H1 (cell line): ENCODE data around the gene LY6G5C. TPM values are rescaled to one million over a fixed set of nuclear protein-coding genes. Genes with fewer than 3 reads are reported as not detected.

Experiments used
- CTCF ChIA-PET: fragments of 300-600 bp; sonication (Branson Sonifier 250); formaldehyde crosslinking; loops from one replicate; lab custom pipeline; 2021; ENCODE audit not compliant: partially characterized antibody; lab: Charles Lee
- POLR2A ChIA-PET: fragments of 300-600 bp; sonication (Branson Sonifier 250); formaldehyde crosslinking; loops from one replicate; lab custom pipeline; 2021; ENCODE audit warnings: inconsistent platforms; ENCODE audit not compliant: partially characterized antibody; lab: Charles Lee
- DNase-seq, 2 experiments: peaks; one replicate each; pipeline versions ENCODE4 v3.0.0 to v3.0.0-alpha.2; 2010 to 2022; ENCODE audit warnings: low spot score in 2 of 2, low read depth in 1 of 2, mixed read lengths in 1 of 2
- FAIRE-seq: peaks from 2 replicates; lab custom pipeline; 2011; peaks lifted over from hg19 to GRCh38; lab: Jason Lieb, UNC
- H2AFZ ChIP-seq: 2 replicates; pipeline ENCODE4 v1.8.1; 2012; ENCODE audit warnings: low read length, inconsistent platforms
- H2AK5ac ChIP-seq: 2 replicates; pipeline ENCODE4 v1.6.1; 2013; ENCODE audit warnings: low read depth, low read length
- H2BK120ac ChIP-seq: replicated peaks from 2 replicates; pipeline ENCODE3; 2013; ENCODE audit warnings: low read depth, low read length, inconsistent platforms
- H2BK12ac ChIP-seq: 2 replicates; pipeline ENCODE4 v1.6.1; 2013; ENCODE audit warnings: low read depth, low read length
- H2BK15ac ChIP-seq: 2 replicates; pipeline ENCODE4 v1.6.1; 2013; ENCODE audit warnings: low read length
- H2BK20ac ChIP-seq: 2 replicates; pipeline ENCODE4 v1.6.1; 2013; ENCODE audit warnings: low read length
- H2BK5ac ChIP-seq: 2 replicates; pipeline ENCODE4 v1.6.1; 2013; ENCODE audit warnings: low read depth, low read length
- H3K14ac ChIP-seq: 2 replicates; pipeline ENCODE4 v1.6.1; 2013; ENCODE audit warnings: inconsistent platforms; ENCODE audit not compliant: insufficient read length
- H3K18ac ChIP-seq: 2 replicates; pipeline ENCODE4 v1.6.1; 2013; ENCODE audit warnings: low read length; ENCODE audit errors: extremely low read depth
- H3K23ac ChIP-seq: 2 replicates; pipeline ENCODE4 v1.6.1; 2013; ENCODE audit warnings: inconsistent platforms; ENCODE audit not compliant: insufficient read length
- H3K23me2 ChIP-seq: 2 replicates; pipeline ENCODE4 v1.6.1; 2013; ENCODE audit warnings: low read depth, low read length
- H3K27ac ChIP-seq: 2 replicates; pipeline ENCODE4 v1.6.1; 2011; ENCODE audit warnings: low read depth, low read length, inconsistent platforms
- H3K27me3 ChIP-seq, 4 experiments: replicated peaks in 1 of 4; 1 replicate in 1 of 4; 2 replicates in 3 of 4; pipeline versions ENCODE4 v1.6.1 to v1.8.1; 2011 to 2013; ENCODE audit warnings: low read length in 3 of 4, mild to moderate bottlenecking in 3 of 4, inconsistent platforms in 2 of 4, mixed read lengths in 2 of 4, moderate library complexity in 1 of 4; ENCODE audit not compliant: control insufficient read depth in 3 of 4, insufficient read depth in 3 of 4; ENCODE audit errors: extremely low read depth in 1 of 4
- H3K36me3 ChIP-seq, 4 experiments: 2 replicates each; pipeline versions ENCODE4 v1.6.1 to v1.8.1; 2011 to 2013; ENCODE audit warnings: mild to moderate bottlenecking in 4 of 4, low read length in 3 of 4, moderate library complexity in 2 of 4, control low read depth in 1 of 4, inconsistent platforms in 1 of 4; ENCODE audit not compliant: insufficient read depth in 4 of 4, control insufficient read depth in 2 of 4
- H3K4ac ChIP-seq: replicated peaks from 2 replicates; pipeline ENCODE3; 2013; ENCODE audit warnings: low read length, low read depth, mixed read lengths, inconsistent platforms; ENCODE audit not compliant: insufficient read length
- H3K4me1 ChIP-seq, 4 experiments: replicated peaks in 1 of 4; 1 replicate in 1 of 4; 2 replicates in 3 of 4; pipeline versions ENCODE4 v1.6.1 to v1.8.1; 2011 to 2013; ENCODE audit warnings: low read length in 3 of 4, inconsistent platforms in 2 of 4, mixed read lengths in 1 of 4; ENCODE audit not compliant: insufficient read depth in 4 of 4, control insufficient read depth in 3 of 4
- H3K4me2 ChIP-seq, 2 experiments: 2 replicates each; pipeline versions ENCODE4 v1.6.1 to v1.8.1; 2011 to 2013; ENCODE audit warnings: low read depth in 2 of 2, low read length in 2 of 2, control low read depth in 1 of 2, inconsistent platforms in 1 of 2, mild to moderate bottlenecking in 1 of 2; ENCODE audit not compliant: insufficient read depth in 1 of 2
- H3K4me3 ChIP-seq, 4 experiments: fragments of 200-600, 300-600 bp in 1 of 4; sonication (generic), shearing (Covaris generic), sonication (Bioruptor Twin) in 1 of 4; 2 replicates each; pipeline versions ENCODE4 v1.5.1 to v1.8.1; 2011 to 2016; ENCODE audit warnings: low read length in 4 of 4, low read depth in 3 of 4, control low read depth in 2 of 4, inconsistent platforms in 2 of 4, mild to moderate bottlenecking in 2 of 4, mixed read lengths in 1 of 4, moderate library complexity in 1 of 4; ENCODE audit not compliant: insufficient read depth in 2 of 4; ENCODE audit errors: extremely low read depth in 1 of 4
- H3K56ac ChIP-seq: replicated peaks from 2 replicates; pipeline ENCODE3; 2013; ENCODE audit warnings: low read depth, mild to moderate bottlenecking, mixed read lengths, low read length, inconsistent platforms; ENCODE audit not compliant: insufficient read length
- H3K79me1 ChIP-seq: 2 replicates; pipeline ENCODE4 v1.6.1; 2013; ENCODE audit warnings: low read depth, low read length, control low read depth
- H3K79me2 ChIP-seq, 2 experiments: 2 replicates each; pipeline versions ENCODE4 v1.6.1 to v1.8.1; 2012 to 2013; ENCODE audit warnings: low read length in 2 of 2, mild to moderate bottlenecking in 2 of 2, inconsistent platforms in 1 of 2; ENCODE audit not compliant: insufficient read depth in 2 of 2, control insufficient read depth in 1 of 2
- H3K9ac ChIP-seq, 4 experiments: replicated peaks in 1 of 4; 1 replicate in 1 of 4; 2 replicates in 3 of 4; pipeline versions ENCODE4 v1.6.1 to v1.8.1; 2011 to 2013; ENCODE audit warnings: low read depth in 3 of 4, low read length in 3 of 4, control low read depth in 2 of 4, mild to moderate bottlenecking in 2 of 4, moderate library complexity in 2 of 4, inconsistent platforms in 1 of 4; ENCODE audit errors: extremely low read depth in 1 of 4
- H3K9me3 ChIP-seq, 2 experiments: 2 replicates each; pipeline versions ENCODE4 v1.6.1 to v1.8.1; 2012 to 2013; ENCODE audit warnings: mild to moderate bottlenecking in 2 of 2, moderate library complexity in 2 of 2, control low read depth in 1 of 2, inconsistent platforms in 1 of 2, low read depth in 1 of 2, low read length in 1 of 2, mixed read lengths in 1 of 2; ENCODE audit not compliant: insufficient read depth in 2 of 2
- H4K20me1 ChIP-seq, 2 experiments: replicated peaks in 1 of 2; 2 replicates each; pipeline versions ENCODE3 to v1.8.1; 2011 to 2013; ENCODE audit warnings: inconsistent platforms in 2 of 2, low read length in 2 of 2, mild to moderate bottlenecking in 1 of 2; ENCODE audit not compliant: insufficient read depth in 2 of 2, control insufficient read depth in 1 of 2
- H4K5ac ChIP-seq: 2 replicates; pipeline ENCODE4 v1.6.1; 2013; ENCODE audit warnings: low read length, low read depth, mixed read lengths, inconsistent platforms; ENCODE audit not compliant: insufficient read length
- H4K8ac ChIP-seq: 2 replicates; pipeline ENCODE4 v1.8.0; 2013; ENCODE audit warnings: mild to moderate bottlenecking, moderate library complexity, low read length, inconsistent platforms; ENCODE audit not compliant: insufficient read depth; ENCODE audit errors: extremely low read depth
- H4K91ac ChIP-seq: replicated peaks from 2 replicates; pipeline ENCODE3; 2013; ENCODE audit warnings: low read length, mixed read lengths, inconsistent platforms; ENCODE audit not compliant: insufficient read length
- FOSL1 ChIP-seq: IDR thresholded peaks from 2 replicates; pipeline ENCODE4 v1.6.1; 2011; ENCODE audit warnings: mild to moderate bottlenecking, low read depth, low read length, moderate library complexity; ENCODE audit not compliant: insufficient read depth
- POLR2A ChIP-seq, 2 experiments: IDR thresholded peaks; 1 replicate in 1 of 2; 2 replicates in 1 of 2; pipeline ENCODE4 v1.6.1; 2011; ENCODE audit warnings: low read depth in 2 of 2, low read length in 2 of 2, mild to moderate bottlenecking in 2 of 2; ENCODE audit errors: control extremely low read depth in 1 of 2
- POLR2AphosphoS5 ChIP-seq: IDR thresholded peaks from 2 replicates; pipeline ENCODE4 v1.6.1; 2011; ENCODE audit warnings: low read depth, low read length
- SP2 ChIP-seq: IDR thresholded peaks from 2 replicates; pipeline ENCODE4 v1.6.1; 2012; ENCODE audit warnings: mild to moderate bottlenecking, low read length, inconsistent platforms
- WGBS, 2 experiments: shearing (Covaris generic) in 1 of 2; methylation state at CpG; one replicate each; pipeline versions ENCODE4 v1.1.6 to v1.1.7; 2013 to 2015; ENCODE audit warnings: low lambda C conversion rate in 2 of 2, mixed read lengths in 2 of 2, inconsistent platforms in 1 of 2, low coverage in 1 of 2, missing lambda C conversion rate in 1 of 2; ENCODE audit not compliant: insufficient replicate concordance in 2 of 2, insufficient coverage in 1 of 2, insufficient read length in 1 of 2; ENCODE audit errors: extremely low coverage in 1 of 2, missing lambda C conversion rate in 1 of 2; 5-methylcytosine and 5-hydroxymethylcytosine counted together
- polyA plus RNA-seq, 7 experiments: library from polyadenylated mRNA; depleted of rRNA in 3 of 7; stranded (reverse) in 5 of 7; unstranded in 2 of 7; fragments of >200 nt in 5 of 7; fragments of 200-250 nt in 2 of 7; gene quantifications; 1 replicate in 5 of 7; 2 replicates in 1 of 7; 4 replicates in 1 of 7; pipeline versions ENCODE4 v1.2.1 to v1.2.3, GENCODE V29; 2011 to 2013; ENCODE audit warnings: missing spikeins in 2 of 7, mixed read lengths in 2 of 7
- total RNA-seq: library from RNA; stranded (reverse); fragmentation: NEBNext Ultra II Directional; extraction: Animal tissue kit (Norgen Biotek cat#: 25700); gene quantifications from 2 replicates; pipeline ENCODE4 v1.2.1, GENCODE V29; 2021

The LY6G5C gene
- total and polyA plus RNA-seq, 2 of the 8 experiments (the other 6 are each of a cell fraction or from before 2014, with no cell fraction given): 1.1 to 1.8 TPM

GRCh38 chr6:31639043-31639442 lies 41.8 kb downstream of the LY6G5C start:
- Histone ChIP-seq H3K4me3 (no peak overlapping the region), H4K5ac (no peak overlapping the region), H3K79me2 (no peaks in the 10 kb centered on the region), H2AFZ (no peak overlapping the region), H4K91ac (no peak overlapping the region), H2BK20ac (no peak overlapping the region), H3K4me2 (no peak overlapping the region), H3K23ac (no peak overlapping the region), H3K9me3 (no peaks in the 10 kb centered on the region), H2BK120ac (no peak overlapping the region), H2BK12ac (no peak overlapping the region), H4K8ac (no peak overlapping the region), H3K14ac (no peak overlapping the region), H3K27ac (no peak overlapping the region), H2BK15ac (no peak overlapping the region), H3K18ac (no peak overlapping the region), H3K9ac (no peak overlapping the region), H2AK5ac (no peak overlapping the region), H4K20me1 (peaks cover 12 to 13% of the 10 kb centered on the region in 2 experiments), H3K4ac (no peak overlapping the region), H3K79me1 (peaks cover 3% of the 10 kb centered on the region; the same call in 1 of the 2 replicates), H3K36me3 (peaks cover 61 to 94% (median 77%) of the 10 kb centered on the region in 4 experiments), H3K56ac (no peak overlapping the region), H3K4me1 (no peaks in the 10 kb centered on the region), H3K27me3 (no peaks in the 10 kb centered on the region), H2BK5ac (no peak overlapping the region), H3K23me2 (no peaks in the 10 kb centered on the region)
- WGBS, 2 experiments: 92% methylated on average over 9 of the region's 9 CpGs; no CpG with 5 or more reads in 1 of the 2 experiments
- DNase-seq (no peak), FAIRE-seq (no peak)
- ChIA-PET POLR2A (interaction anchor here (0.6 to 34.9 kb wide), 29 partner anchors 6 to 333 kb away, joined by 3 to 883 read pairs (median 4); partner anchors contain the start of genes ABHD16A, AIF1, APOM and BAG6), CTCF (interaction anchor here (0.8 to 1.8 kb wide), 5 partner anchors 14 to 40 kb away, joined by 3 to 4 read pairs (median 4); partner anchors contain the start of gene GPANK1)
- TF ChIP-seq POLR2A (IDR thresholded peaks at IDR 0.05; ENCODE audit: control extremely low read depth in 1 of 2, low read depth in 2 of 2, low read length in 2 of 2) (peak in 1 of 2 experiments; percentile 51; a peak in 1 of 3 replicates), FOSL1 (no peak), POLR2AphosphoS5 (peak; percentile 61; the same call in 1 of the 2 replicates), SP2 (no peak)
